ENCODE results near the gene USP9X.
"Not testable (repeated sequence)": the region's sequence is repeated elsewhere in the genome, so short reads cannot be mapped to it uniquely, and the experiment has no call there.

The USP9X gene

DNA sequence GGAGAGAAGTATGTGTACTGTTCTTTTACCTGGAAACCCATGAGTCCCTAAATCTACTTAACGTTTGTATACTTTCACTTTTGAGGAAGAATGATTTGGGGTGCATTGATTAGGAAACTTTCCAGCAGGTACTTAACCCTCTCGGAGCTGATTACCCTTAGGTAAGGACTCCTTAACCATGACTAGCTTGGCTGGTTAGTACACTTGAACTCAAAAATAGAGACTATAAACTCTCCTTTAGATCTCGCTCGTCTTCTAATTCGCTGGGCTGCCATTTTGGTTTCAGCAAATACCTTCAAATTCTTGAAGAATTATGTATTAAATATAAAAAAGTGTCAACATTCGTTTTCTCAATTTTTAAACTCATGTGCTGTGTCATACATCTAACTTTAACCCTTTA lies 2.0 kb downstream of the USP9X start:
- no peak for DNase-seq

DNA sequence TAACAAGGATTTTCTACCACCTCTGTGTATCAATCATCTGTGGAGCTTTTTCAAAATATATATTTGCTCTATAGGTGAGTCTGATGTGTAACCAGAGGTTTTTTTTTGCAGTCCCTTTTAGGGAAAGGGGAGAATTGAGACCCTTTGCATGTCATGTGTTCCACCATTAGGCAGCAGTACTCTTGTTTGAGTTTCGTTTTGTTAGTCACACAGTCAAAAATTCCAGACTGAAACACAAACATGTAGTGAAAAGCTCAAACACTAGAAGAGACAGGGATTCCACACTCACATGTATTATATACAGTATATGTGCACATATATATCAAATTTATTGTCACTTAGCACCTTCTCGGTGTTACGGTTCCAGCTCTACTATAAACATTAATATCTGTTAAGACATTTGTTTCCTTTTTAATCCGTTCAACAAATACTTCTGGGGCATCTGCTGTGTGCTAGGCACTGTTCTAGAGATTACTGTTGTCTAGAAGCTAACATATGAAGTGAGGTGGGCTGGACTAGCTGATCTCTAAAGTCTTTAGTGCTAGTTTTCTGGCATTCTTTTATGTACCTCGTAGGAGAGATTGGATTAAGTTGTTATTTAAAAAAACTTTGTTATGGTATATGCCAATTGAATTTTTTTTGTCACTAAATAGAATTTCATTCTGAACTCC lies 5.5 kb downstream of the USP9X start:
- DNase-seq: no peak

DNA sequence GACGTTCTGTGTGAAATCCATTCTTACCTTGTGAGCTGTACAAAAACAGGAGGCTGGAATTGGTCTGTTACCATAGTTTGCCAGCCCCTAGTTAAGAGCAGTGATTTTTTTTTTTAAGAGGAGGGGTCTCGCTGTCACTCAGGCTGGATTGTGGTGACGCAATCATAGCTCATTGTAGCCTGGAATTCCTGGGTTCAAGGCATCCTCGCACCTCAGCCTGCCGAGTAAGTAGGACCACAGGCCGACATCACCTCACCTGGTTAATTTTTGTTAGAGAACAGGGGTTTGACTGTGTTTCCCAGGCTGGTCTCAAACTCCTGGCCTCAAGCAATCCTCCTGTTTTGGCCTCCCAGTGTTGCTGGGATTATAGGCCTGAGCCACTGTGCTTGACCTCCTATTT lies 7.5 kb downstream of the USP9X start:
- no peak for DNase-seq

DNA sequence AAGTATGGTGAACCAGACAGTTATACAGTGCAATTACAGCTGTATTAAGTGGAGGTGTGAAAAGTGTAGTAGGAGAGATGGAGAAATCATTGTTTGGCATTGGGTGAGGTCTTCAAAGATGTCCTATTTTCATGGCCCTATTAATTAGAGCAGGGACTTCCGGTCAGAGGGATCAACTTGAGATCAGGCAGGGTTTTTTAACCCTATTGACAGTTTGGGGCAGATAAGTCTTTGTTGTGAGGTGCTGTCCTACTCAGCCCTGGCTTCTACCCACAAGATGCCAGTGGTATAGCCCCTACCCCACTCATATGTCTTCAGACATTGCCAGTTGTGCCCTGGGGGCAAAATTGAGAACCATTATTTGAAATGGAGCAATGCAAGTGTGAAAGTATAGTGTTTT lies 9.9 kb downstream of the USP9X start:
- DNase-seq: no peak

DNA sequence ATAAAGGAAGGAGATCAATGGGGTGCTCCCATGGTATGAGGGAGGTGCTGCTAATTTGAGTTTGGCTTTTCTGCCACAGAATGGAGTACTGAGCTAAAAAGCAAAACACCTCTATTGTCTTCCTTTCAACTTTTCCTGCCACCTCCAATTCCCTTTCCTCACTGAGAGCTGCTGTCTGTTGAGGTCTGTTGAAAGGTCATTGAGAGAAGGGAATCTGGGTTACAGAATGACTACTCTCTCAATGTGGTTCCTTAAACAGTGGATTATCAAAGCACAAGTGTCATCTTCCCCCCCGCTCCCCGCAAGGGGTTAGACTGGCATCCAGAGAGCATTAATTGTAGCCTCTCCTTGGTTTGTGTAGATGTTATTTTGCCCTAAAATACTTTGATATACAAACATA lies 10.7 kb downstream of the USP9X start:
- no peak for DNase-seq

DNA sequence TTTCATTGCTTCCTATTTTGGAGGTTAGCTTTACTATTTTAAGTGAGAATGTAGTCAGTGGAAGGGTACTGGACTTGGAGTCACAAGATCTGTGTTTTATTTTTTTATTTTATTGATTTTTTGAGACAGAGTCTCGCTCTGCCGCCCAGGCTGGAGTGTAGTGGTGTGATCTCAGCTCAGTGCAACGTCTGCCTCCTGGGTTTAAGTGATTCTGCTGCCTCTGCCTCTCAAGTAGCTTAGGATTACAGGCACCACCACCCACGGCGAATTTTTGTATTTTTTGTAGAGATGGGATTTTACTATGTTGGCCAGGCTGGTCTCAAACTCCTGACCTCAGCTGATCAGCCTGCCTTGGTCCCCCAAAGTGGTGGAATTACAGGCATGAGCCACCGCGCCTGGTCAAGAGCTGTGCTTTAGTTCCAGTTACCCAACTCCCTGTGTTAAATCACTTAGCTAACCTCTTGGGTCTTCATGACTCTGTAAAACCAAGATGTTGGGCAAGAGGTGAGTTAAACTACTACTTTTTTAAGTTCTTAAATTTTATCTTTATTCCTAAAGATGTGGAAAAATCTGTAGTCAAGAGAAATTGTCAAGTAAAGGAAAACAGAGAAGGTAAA lies 11.2 kb downstream of the USP9X start:
- no peak for DNase-seq

DNA sequence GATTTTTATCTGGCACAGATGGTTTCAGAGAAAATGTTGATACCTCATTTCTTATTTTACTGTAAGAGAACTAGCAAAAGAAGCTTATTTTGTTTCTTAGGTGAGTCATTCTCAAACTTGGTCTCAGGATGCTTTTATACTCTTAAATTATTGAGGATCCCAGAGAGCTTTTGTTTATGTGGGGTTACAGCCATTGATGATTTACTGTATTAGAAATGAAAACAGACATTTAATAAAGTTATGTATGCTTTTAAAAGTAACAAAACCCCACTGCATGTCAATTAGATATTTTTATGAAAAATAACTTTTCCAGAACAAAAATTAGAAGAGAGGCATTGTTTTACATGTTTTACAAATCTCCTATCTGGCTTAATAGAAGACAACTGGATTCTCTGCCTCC lies 12.1 kb downstream of the USP9X start:
- no peak for DNase-seq

DNA sequence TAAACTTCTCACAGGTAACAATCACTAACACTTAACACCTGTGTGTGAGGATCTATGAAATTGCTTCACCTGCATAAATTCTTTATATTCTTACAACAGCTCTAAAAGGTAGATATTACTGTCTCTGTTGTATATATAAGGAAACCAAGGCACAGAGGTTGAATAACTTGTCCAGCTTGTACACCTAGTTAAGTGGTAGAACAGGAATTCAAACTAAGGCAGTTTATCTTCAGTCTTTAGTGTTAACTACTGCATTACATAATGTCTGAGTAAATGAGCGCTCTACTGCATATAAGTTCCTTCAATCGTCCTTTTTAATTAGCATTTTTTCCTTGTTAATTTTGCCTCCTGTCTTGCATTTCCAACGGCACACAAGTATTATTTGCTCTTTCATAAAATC lies 15.0 kb downstream of the USP9X start:
- no peak for DNase-seq

DNA sequence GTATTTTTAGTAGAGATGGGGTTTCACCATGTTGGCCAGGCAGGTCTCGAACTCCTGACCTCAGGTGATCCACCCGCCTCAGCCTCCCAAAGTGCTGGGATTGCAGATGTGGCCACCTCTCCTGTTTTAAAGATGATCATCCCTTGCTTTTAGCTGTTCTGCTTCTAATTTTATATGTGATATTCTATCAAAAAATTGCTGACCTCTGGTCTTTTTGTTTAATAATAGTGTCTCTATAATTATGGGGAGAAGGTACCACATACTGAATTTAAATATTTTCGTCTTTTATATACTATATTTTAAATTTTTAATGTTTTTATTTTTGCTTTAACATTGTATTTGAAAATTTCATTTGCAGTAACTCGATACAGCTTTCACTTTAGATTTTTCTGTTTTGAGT lies 15.6 kb downstream of the USP9X start:
- no peak for DNase-seq

DNA sequence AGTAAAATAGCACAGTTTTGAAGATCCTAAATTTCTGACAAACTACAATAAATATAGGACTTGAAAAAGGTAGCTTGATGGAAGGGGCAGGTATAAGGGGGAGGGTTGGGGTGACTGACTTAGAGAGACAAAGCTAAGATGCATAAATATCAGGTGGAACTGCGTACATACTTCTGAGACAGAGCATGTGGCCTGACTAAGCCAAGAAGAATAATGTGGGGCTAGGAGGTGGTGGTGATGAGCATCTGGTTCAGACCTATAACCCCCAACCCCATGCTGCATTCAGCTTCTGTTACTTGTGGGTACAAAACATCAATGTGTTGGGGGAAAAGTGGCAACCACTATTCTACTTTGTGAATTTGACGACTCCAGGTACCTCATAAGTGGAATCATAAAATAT lies 19.8 kb downstream of the USP9X start:
- no peak for DNase-seq

DNA sequence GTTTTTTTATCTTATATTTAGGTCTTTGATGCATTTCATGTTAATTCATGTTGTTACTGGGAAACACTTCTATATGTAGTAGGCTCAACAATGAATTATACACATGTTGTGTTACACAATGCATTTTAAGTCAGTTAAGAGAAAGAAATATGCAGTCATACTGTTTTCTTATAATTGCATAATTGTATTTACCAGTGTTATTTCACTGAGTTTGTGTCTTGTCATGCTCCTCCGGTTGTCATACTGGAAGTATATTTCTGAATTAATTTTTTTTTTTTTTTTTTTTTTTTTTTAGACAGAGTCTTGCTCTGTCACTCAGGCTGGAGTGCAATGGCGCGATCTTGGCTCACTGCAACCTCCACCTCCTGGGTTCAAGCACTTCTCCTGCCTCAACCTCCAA lies 21.0 kb downstream of the USP9X start:
- DNase-seq: not testable (repeated sequence)

DNA sequence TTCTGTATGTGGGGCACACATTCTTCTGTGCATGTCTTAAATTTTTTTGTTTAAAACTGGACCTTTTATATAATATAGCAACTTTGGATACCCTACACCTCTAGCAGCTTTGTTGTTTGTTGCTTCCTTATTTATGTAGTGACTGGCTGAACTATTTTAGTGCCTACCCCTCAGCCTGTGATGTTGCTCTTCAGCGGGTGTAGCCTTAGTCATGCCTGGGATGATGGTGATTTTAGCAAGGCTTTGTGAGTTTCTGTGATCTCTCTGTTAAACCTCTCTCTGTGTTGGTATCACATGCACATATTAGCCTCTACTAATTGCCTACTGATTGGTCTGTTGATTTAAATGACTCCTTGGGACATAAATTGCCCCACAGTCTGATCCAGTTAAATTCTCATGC lies 22.8 kb downstream of the USP9X start:
- DNase-seq: no peak

DNA sequence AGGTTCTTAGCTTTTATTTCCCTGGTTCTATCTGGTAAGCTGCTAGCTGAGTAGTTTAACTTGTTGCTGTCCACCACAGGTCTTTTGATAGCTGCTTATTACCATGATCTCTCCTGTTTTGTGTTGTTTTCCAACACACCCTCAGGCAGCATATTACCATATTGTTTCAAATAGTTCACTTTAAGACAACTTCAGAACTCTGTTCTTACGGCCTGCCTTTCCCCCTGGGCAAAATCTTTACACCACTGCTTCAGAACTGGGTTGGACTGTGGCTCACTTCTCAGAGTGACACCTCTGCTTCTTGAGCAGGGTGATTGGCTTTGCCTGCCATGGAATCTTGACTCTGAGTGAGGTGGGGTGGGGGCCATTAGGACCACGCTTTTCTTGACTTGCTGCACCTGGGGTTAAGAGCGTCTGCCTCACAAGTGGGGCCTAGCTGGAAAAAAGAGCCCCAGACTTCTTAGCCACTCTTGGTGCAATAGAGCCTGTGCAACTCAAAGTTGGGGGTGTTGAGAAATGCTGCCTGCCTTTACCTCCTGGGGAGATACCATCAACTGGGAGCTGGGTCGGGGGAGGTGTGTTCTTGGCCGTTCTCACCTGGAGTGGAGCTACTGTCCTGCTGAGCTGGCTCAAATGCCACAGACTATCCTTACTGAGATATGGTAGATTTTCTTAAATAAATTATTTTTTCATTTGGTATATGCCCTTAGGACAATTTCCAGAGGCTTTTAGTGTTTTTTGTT lies 23.4 kb downstream of the USP9X start:
- no peak for DNase-seq

DNA sequence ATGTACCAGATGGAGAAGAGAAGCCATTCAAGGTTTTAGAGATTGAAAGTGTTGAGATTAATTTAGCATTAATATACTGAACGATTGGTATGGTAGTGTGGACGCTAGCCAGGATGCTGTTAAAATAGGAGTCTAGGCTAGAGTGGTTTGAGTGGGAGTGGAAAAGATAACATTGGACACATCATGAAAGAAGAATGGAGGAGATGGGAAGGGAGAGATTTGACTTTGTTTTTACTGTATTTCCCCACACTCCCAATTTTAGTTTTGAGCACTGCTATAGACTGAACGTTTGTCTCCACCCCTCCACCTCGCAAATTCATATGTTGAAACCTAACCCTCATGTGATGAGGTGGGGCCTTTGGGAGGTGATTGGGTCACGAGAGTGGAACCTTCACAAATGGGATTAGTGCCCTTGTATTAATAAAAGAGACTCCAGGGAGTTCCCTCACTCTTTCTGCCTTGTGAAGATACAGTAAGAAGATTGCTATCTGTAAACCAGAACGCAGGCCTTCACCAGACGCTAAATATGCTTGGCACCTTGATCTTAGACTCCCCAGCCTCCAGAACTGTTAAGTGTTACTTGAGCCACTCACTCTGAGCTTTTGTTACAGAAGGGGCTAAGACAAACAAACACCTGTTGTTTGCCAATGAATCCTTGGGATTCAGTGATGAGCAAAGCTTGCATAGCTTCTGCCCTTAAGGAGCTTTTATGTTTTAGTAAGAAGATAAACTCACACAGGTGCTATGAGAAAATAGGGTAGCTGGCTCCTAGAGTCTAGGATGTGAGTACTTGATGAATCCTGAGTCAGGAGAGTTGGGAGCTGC lies 25.8 kb downstream of the USP9X start:
- no peak for DNase-seq

DNA sequence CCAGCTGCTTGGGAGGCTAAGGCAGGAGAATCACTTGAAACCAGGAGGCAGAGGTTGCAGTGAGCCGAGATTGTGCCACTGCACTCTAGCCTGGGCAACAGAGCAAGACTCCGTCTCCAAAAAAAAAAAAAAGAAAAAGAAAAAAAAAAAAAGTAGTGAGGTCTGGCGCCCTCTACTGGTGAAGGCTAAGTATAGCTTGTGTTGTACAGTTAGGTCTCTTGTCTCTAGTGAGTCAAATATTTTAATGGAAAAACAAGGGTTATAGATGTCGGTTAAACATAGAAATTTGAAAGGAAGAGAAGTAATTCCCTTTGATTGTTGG lies 29.8 kb downstream of the USP9X start:
- peak; percentile 21 to 82 (median 30) for DNase-seq

DNA sequence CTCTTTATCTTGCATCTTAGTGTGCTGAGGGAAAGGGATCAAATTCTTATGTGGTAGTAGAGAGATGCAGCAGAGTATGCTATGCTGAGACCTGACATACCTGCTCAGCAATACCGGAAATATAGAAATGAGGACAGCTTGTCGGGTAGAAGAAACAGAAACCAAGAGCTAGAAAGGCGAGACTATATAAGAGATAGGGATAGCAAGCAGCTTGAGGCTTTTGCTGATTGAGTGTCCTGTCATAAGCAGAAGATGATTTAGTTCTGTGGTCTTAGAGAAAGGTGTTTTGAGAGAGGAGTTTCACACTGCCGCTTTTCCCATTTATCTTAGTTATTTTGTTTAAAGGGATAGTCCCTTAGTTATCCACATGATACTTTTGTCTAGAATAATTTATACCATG lies 31.7 kb downstream of the USP9X start:
- DNase-seq: peak in 3 of 6 experiments; percentile 32 to 44 (median 38)

DNA sequence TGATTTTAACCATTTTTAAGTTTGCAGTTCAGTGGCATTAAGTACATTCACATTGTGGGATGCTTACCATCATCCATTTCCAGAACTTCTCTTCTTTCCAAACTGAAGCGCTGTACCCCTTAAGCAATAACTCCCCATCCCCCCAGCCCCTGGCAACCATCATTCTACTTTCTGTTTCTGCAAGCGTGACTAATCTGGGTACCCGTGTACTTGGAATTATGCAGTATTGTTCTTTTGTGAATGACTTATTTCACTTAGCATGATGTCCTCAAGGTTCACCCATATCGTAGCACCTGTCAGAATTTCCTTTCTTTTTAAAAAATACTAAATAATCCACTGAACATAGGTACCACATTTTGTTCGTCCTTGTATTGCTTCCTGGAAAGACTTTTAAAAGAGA lies 32.9 kb downstream of the USP9X start:
- DNase-seq: no peak

DNA sequence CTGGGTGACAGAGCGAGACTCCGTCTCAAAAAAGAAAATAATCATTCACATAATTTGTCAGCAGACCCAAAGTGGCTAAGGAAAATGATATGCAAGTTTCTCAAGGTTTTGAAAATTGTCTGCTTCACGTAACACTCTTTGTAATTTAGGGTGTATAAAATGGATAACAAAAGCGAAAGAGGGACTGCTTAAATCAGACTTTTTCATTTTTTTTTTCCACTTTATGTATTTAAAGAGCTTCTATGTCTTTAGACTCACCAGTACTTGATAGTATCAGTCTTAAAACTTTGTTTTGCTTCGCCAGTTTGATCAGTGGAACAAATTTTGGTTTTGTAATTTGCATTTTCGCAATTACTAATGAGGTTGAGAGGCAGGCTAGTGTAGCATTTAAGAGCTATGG lies 34.6 kb downstream of the USP9X start:
- no peak for DNase-seq

DNA sequence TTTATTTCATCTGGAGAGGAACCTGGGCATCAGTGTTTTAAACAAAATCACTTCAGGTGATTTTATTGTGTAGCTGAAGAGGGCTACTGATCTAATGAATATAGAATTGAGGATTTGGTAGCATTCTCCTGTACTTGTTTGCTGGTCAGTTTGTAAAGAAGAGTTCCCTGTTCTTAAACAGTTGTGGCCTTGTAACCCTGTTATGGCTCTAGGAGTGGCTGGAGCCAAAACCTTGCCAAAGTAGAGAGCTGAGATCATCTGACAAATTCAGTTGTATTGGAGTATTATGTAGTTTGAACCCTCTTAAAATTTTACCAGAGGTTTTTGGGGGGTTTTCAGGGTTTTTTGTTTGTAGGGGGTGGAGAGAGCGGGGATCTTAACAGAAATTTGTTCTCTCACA lies 36.5 kb downstream of the USP9X start:
- DNase-seq: no peak

DNA sequence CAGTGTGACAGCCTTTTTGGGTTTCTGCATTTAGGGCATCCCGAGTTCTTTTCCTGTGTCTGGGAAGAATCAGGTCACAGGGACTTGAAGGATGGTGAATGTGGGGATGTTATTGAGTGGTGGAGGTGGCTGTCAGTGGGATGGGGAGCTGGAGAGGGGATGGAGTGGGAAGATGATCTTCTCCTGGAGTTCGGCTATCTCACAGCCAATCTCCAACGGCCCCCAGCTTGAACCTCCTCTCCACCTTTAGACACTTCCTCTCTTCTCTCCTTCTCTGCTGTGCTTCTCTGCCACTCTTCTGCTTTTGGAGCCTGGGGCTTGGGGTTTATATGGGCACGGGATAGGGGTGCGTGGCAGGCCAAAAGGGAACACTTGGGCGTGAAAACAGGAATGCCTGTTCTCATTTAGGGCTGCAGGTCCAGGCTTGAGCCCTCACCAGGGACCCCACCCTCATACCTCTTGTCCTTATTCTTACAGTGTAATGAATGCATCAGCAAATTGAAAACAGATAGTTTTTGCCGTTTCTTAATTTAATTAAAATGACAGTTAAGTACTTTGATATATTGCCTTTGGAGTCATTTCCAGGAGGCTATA lies 37.5 kb downstream of the USP9X start:
- no peak for DNase-seq

DNA sequence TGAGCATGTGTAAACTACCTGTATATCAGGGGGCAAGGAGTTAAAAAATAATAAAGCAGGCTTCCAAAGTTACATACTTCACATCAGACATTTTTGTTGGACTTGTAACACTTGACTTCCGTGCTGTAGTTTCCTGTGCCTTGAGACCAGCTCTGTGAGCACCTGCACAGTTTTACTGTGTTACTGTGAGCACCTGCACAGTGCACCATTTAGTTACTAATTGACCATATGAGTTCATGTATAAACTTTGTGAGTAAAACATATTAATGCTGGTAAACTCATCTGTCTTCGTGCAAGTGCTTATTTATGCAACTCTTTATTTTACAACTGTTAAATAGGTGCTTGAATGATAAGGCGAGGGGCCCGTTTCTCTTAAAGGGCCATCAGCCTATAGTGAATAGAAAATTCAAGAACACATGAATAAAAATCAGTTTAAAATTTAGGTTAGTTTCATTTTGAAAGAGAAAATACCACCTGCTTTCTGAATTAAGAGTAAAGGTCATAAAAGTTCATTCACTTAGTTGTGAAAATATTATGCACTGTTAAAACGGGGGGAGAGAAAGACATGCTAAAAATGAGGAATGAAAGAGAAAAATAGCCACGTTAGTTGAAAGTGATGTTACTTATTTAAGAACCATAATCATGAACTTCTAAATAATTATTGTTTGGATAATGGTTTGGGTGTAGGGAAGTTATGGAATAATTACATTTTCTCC lies 42.4 kb downstream of the USP9X start:
- no peak for DNase-seq

DNA sequence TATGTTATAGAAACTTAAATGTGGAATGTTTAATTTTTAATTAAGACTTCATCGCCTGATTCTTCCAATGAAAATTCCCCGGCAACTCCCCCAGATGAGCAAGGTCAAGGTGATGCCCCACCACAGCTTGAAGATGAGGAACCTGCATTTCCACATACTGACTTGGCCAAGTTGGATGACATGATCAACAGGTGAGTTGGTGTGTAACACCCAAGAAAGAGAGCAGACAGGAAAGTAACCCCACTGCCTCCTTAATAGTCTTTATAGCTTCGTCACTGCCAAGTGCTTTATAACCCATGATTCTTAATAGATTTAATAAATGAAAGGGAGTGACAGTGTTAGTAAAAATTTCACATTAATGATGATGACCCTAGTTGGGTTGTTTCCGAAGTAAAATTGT lies 43.7 kb downstream of the USP9X start:
- DNase-seq: no peak

DNA sequence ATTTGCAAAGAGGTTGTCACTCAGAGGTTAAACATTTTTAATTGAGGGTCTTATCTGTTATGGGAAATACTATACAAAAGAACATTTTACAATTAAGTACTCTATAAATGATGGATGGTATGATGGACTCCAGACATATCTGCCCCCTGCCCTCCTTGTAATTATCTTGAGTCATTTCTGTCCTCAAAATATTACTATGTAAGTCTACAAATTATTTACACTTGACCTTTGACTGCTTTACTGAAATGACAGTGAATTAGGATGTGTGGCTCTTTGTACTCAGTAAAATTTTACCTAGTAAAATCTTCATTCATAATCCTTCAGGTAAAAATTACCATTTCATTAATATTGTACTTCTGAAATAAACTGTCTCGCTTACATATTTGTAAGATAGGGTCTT lies 46.5 kb downstream of the USP9X start:
- DNase-seq: no peak
